GM23248 (cell line): ENCODE results near the gene SHQ1. TPM values are rescaled to one million over a fixed set of nuclear protein-coding genes. Genes with fewer than 3 reads are reported as not detected.
"Not testable (repeated sequence)": the region's sequence is repeated elsewhere in the genome, so short reads cannot be mapped to it uniquely, and the experiment has no call there.

ENCODE experiments used
- DNase-seq: peaks from one replicate; pipeline ENCODE4 v3.0.0-alpha.2; 2015
- H2AFZ ChIP-seq: fragments of 200-600 bp; sonication (generic); 2 replicates; pipeline ENCODE4 v1.6.1; 2016; ENCODE audit warnings: antibody characterized with exemption
- H3F3A ChIP-seq: fragments of 200-600 bp; sonication (generic); 2 replicates; pipeline ENCODE4 v1.6.1; 2016; ENCODE audit warnings: mild to moderate bottlenecking, antibody characterized with exemption, mixed run types; ENCODE audit not compliant: insufficient read depth
- H3K27ac ChIP-seq: fragments of 200-600 bp; sonication (generic); 2 replicates; pipeline ENCODE4 v1.5.1; 2016; ENCODE audit warnings: mild to moderate bottlenecking
- H3K27me3 ChIP-seq: fragments of 200-600 bp; sonication (generic); replicated peaks from 2 replicates; pipeline ENCODE4 v1.6.1; 2016; ENCODE audit warnings: mild to moderate bottlenecking; ENCODE audit not compliant: insufficient read depth
- H3K36me3 ChIP-seq: fragments of 200-600 bp; sonication (generic); 2 replicates; pipeline ENCODE4 v1.6.1; 2016; ENCODE audit warnings: low read depth, mild to moderate bottlenecking
- H3K4me1 ChIP-seq: fragments of 200-600 bp; sonication (generic); 2 replicates; pipeline ENCODE4 v1.6.1; 2016; ENCODE audit warnings: mild to moderate bottlenecking; ENCODE audit not compliant: insufficient read depth
- H3K4me2 ChIP-seq: fragments of 200-600 bp; sonication (generic); one replicate; pipeline ENCODE4 v1.6.1; 2016; ENCODE audit warnings: mild to moderate bottlenecking; ENCODE audit not compliant: unreplicated experiment
- H3K4me3 ChIP-seq: fragments of 200-600 bp; sonication (generic); 2 replicates; pipeline ENCODE4 v1.5.1; 2016; ENCODE audit warnings: mild to moderate bottlenecking
- H3K79me2 ChIP-seq: fragments of 200-600 bp; sonication (generic); 2 replicates; pipeline ENCODE4 v1.6.1; 2016; ENCODE audit warnings: mild to moderate bottlenecking; ENCODE audit not compliant: insufficient read depth
- H3K9ac ChIP-seq: fragments of 200-600 bp; sonication (generic); 2 replicates; pipeline ENCODE4 v1.6.1; 2016; ENCODE audit warnings: mild to moderate bottlenecking
- H3K9me2 ChIP-seq: fragments of 200-600 bp; sonication (generic); 2 replicates; pipeline ENCODE4 v1.6.1; 2016; ENCODE audit warnings: mixed run types, mild to moderate bottlenecking, moderate library complexity; ENCODE audit not compliant: insufficient read depth
- H3K9me3 ChIP-seq: fragments of 200-600 bp; sonication (generic); one replicate; pipeline ENCODE4 v1.6.1; 2017; ENCODE audit warnings: low read depth
- H4K20me1 ChIP-seq: fragments of 200-600 bp; sonication (generic); 2 replicates; pipeline ENCODE4 v1.6.0; 2016; ENCODE audit not compliant: insufficient read depth
- EZH2 ChIP-seq: fragments of 200-600 bp; sonication (generic); IDR thresholded peaks from 2 replicates; pipeline ENCODE4 v1.6.1; 2018; ENCODE audit warnings: antibody characterized with exemption, mild to moderate bottlenecking; ENCODE audit not compliant: insufficient read depth, poor library complexity, severe bottlenecking
- EZH2phosphoT487 ChIP-seq: fragments of 200-600 bp; sonication (generic); IDR thresholded peaks from 2 replicates; pipeline ENCODE4 v1.6.1; 2018; ENCODE audit warnings: antibody characterized with exemption, moderate library complexity, mild to moderate bottlenecking, low read depth; ENCODE audit not compliant: insufficient read depth
- WGBS, 2 experiments: methylation state at CpG; one replicate each; pipeline ENCODE4 v1.1.6; 2015 to 2017; ENCODE audit warnings: low lambda C conversion rate in 2 of 2, low coverage in 1 of 2; ENCODE audit errors: missing lambda C conversion rate in 2 of 2; 5-methylcytosine and 5-hydroxymethylcytosine counted together
- in situ Hi-C: fragments of 300-500 bp; cut with MboI; formaldehyde crosslinking; loops from 2 replicates; pipeline ENCODE4 v1.15.0; 2020
- polyA plus RNA-seq: library from polyadenylated mRNA; unstranded; fragments of >200 nt; fragmentation: Nextera tagmentation; extraction: Ambion mirVana; gene quantifications from 2 replicates; pipeline ENCODE4 v1.2.1, GENCODE V29; 2016
- total RNA-seq: library from RNA; depleted of rRNA; stranded (reverse); fragments of >200 nt; shearing (Covaris generic); gene quantifications from 2 replicates; pipeline ENCODE4 v1.2.3, GENCODE V29; 2014

The SHQ1 gene
- total and polyA plus RNA-seq, 2 experiments from 2014 or later, result 23.3 to 24.0 TPM

DNA sequence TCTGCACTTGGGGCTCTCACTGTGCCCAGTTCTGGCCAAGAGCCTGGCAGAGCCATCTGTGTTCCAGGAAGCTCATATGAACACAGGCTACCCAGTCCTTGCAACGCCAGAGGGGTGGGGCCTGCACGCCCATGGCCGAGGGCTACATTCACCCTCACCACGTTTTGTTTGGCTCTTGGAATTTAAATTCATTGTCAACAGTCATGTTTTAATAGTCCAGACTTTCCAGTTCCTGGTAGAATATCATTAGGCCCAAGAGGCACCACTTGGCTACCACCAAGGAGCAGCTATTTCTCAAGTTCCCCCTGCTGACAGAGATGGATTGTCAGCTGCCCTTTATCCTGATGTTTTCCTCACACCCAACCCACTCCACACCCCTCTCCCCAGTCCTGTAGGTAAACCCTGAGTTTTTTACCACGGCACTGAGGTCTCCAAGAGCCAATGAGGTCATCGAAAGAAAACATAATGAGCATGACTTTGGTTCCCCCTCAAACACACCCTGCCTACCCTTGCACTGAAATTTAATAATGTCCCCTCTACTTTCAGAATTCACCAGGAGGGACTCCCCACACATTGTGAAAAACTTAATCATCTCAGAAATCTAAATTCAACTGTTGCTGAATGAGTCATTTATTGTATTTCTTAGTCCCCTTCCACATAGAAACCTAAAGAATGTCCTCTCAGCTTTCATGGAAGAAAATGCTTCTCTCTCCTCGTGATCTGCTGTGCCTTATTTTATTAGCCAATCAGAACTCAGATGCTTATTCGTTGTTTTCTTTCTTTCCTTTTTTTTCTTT lies 125.1 kb downstream of the SHQ1 start:
- no peaks in the 10 kb centered on the region for H3K36me3 ChIP-seq
- H3K4me1 ChIP-seq, result no peaks in the 10 kb centered on the region; the same call in 1 of the 2 replicates
- H3K9me3 ChIP-seq, result no peaks in the 10 kb centered on the region
- no peaks in the 10 kb centered on the region for H3K27me3 ChIP-seq
- no peak overlapping the region for H3K4me2 ChIP-seq
- no peak overlapping the region for H3K27ac ChIP-seq
- DNase-seq, result peak; percentile 70
- H3K9me2 ChIP-seq, result no peaks in the 10 kb centered on the region
- H2AFZ ChIP-seq, result no peak overlapping the region
- H3K4me3 ChIP-seq, result no peak overlapping the region
- in situ Hi-C loops, result no loop called here
- no peaks in the 10 kb centered on the region for H3F3A ChIP-seq
- WGBS, 2 experiments, result 56 to 61% methylated on average over 8 of the region's 8 CpGs
- H3K79me2 ChIP-seq, result no peaks in the 10 kb centered on the region
- TF ChIP-seq EZH2, result no peak
- no peak for TF ChIP-seq EZH2phosphoT487
- H4K20me1 ChIP-seq, result no peaks in the 10 kb centered on the region
- H3K9ac ChIP-seq, result no peak overlapping the region

DNA sequence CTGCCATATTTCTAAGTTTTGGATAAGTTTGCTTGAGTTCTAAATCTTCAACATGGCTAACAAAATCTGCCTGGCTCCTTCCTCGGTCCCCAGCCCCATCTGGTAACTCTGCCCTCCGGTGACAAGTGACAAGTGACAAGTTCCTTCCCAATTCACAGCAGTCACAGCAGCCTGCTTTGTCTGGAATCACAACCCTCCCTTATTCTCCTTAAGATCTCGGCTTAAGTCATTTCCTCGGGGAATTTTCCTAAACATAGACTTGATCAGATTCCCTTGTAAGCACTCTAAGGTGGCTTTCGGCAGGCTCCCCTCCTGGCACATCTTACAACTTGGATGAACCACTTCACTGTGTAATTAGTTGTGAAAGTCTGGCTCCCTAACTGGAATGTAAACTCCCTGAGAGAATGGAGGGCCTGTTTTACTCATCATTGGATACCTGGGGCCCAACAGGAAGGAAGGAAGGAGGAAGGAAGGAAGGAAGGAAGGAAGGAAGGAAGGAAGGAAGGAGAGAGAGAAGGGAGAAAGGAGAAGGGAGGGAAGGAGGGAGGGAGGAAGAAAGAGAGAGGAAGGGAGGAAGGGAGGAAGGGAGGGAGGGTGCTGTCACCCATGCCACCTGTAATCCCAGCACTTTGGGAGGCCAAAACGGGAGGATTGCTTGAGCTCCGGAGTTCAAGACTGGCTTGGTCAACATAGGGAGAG lies 126.4 kb downstream of the SHQ1 start:
- Histone ChIP-seq H3K36me3 (no peaks in the 10 kb centered on the region), H3K4me3 (no peak overlapping the region), H3K9me3 (no peaks in the 10 kb centered on the region), H3K27ac (no peak overlapping the region), H2AFZ (no peak overlapping the region), H3K4me2 (no peak overlapping the region), H3K27me3 (no peaks in the 10 kb centered on the region), H3F3A (no peaks in the 10 kb centered on the region), H4K20me1 (no peaks in the 10 kb centered on the region), H3K9ac (no peak overlapping the region), H3K4me1 (no peaks in the 10 kb centered on the region; the same call in 1 of the 2 replicates), H3K79me2 (no peaks in the 10 kb centered on the region), H3K9me2 (no peaks in the 10 kb centered on the region)
- 60 to 61% methylated on average over 7 of the region's 7 CpGs for WGBS, 2 experiments
- in situ Hi-C loops, result no loop called here
- TF ChIP-seq EZH2 (no peak), EZH2phosphoT487 (no peak)
- DNase-seq, result no peak

DNA sequence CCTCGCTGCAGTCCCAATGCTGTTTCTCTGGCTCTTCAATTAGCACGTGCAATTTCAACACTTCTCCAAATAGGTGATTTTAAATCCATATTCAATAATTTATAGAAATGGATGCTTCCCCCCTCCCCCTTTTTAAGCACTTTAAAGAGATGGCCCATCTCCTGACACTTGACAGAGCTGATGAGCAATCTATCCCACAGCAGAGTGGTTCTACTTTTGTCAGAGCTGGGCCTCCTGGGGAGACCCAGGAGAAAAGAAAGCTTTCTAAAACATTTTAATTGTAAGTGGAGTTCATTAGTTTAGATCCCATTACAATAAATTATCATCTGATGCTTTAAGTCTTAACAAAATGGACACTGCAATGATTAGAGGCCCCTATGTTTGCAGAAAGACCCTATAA lies 127.7 kb downstream of the SHQ1 start:
- WGBS, 2 experiments, result 67 to 69% methylated on average over 2 of the region's 2 CpGs
- no peaks in the 10 kb centered on the region for H3K36me3 ChIP-seq
- no peak overlapping the region for H3K9ac ChIP-seq
- no peak overlapping the region for H3K4me3 ChIP-seq
- H3K79me2 ChIP-seq, result no peaks in the 10 kb centered on the region
- H3K27me3 ChIP-seq, result no peaks in the 10 kb centered on the region
- in situ Hi-C loops, result no loop called here
- H3K4me1 ChIP-seq, result no peaks in the 10 kb centered on the region; the same call in 1 of the 2 replicates
- DNase-seq, result no peak
- no peak overlapping the region for H3K27ac ChIP-seq
- TF ChIP-seq EZH2phosphoT487, result no peak
- H3K9me2 ChIP-seq, result no peaks in the 10 kb centered on the region
- no peak overlapping the region for H2AFZ ChIP-seq
- H3K4me2 ChIP-seq, result no peak overlapping the region
- H3K9me3 ChIP-seq, result no peaks in the 10 kb centered on the region
- no peaks in the 10 kb centered on the region for H4K20me1 ChIP-seq
- no peaks in the 10 kb centered on the region for H3F3A ChIP-seq

DNA sequence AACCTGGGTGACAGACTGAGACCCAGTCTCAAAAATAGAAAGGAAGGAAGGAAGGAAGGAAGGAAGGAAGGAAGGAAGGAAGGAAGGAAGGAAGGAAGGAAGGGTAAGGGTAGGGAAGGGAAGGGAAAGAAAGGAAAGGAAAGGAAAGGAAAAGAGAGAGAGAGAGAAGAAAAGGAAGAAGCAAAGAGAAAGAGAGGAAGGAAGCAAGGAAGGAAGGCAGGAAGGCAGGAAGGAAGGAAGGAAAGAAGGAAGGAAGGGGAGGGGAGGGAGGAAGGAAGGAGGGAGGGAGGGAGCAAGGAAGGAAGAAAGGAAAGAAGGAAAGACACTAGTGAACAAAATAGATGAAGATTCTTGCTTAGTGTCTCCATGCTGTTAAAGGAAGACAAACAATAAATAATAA lies 129.1 kb downstream of the SHQ1 start:
- Histone ChIP-seq H2AFZ (no peak overlapping the region), H3K9ac (no peak overlapping the region), H3K4me1 (no peaks in the 10 kb centered on the region; the same call in 1 of the 2 replicates), H3K9me2 (no peaks in the 10 kb centered on the region), H3K4me2 (no peak overlapping the region), H3K27ac (no peak overlapping the region), H4K20me1 (no peaks in the 10 kb centered on the region), H3K4me3 (no peak overlapping the region), H3K79me2 (no peaks in the 10 kb centered on the region), H3K9me3 (no peaks in the 10 kb centered on the region), H3K27me3 (no peaks in the 10 kb centered on the region), H3F3A (no peaks in the 10 kb centered on the region), H3K36me3 (no peaks in the 10 kb centered on the region)
- in situ Hi-C loops, result no loop called here
- DNase-seq, result no peak
- TF ChIP-seq EZH2 (no peak), EZH2phosphoT487 (no peak)

DNA sequence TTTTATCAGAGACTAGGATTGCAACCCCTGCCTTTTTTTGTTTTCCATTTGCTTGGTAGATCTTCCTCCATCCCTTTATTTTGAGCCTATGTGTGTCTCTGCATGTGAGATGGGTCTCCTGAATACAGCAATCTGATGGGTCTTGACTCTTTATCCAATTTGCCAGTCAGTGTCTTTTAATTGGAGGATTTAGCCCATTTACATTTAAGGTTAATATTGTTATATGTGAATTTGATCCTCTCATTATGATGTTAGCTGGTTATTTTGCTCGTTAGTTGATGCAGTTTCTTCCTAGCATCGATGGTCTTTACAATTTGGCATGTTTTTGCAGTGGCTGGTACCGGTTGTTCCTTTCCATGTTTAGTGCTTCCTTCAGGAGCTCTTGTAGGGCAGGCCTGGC lies 134.1 kb downstream of the SHQ1 start:
- H3K27ac ChIP-seq, H3K4me2 ChIP-seq, H3K79me2 ChIP-seq, DNase-seq, H3F3A ChIP-seq, H2AFZ ChIP-seq, H4K20me1 ChIP-seq, H3K4me1 ChIP-seq, H3K9me3 ChIP-seq, in situ Hi-C loops, H3K27me3 ChIP-seq, H3K36me3 ChIP-seq, H3K4me3 ChIP-seq, H3K9ac ChIP-seq, H3K9me2 ChIP-seq: not testable (repeated sequence)
- WGBS, 2 experiments, result 62 to 80% methylated on average over 3 of the region's 3 CpGs

DNA sequence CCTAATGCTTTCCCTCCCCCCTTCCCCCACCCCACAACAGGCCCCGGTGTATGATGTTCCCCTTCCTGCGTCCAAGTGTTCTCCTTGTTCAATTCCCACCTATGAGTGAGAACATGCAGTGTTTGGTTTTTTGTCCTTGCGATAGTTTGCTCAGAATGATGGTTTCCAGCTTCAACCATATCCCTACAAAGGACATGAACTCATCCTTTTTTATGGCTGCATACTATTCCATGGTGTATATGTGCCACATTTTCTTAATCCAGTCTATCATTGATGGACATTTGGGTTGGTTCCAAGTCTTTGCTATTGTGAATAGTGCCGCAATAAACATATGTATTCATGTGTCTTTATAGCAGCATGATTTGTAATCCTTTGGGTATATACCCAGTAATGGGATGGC lies 137.8 kb downstream of the SHQ1 start:
- H3K4me1 ChIP-seq, in situ Hi-C loops, H3F3A ChIP-seq, H3K27me3 ChIP-seq, H3K9me2 ChIP-seq, DNase-seq, H2AFZ ChIP-seq, H3K79me2 ChIP-seq, H3K9ac ChIP-seq, H3K4me2 ChIP-seq, H3K27ac ChIP-seq, H3K4me3 ChIP-seq, H4K20me1 ChIP-seq, H3K9me3 ChIP-seq, H3K36me3 ChIP-seq: not testable (repeated sequence)
- WGBS, 2 experiments, result 49 to 52% methylated on average over 3 to 4 of the region's 4 CpGs
